ENCODE measurements around the gene MMEL1.

GRCh38 chr1:2564006-2564814 is 68.6 kb downstream of the MMEL1 start:
- TF ChIP-seq POLR2AphosphoS5 (IDR thresholded peaks at IDR 0.05; ENCODE audit: insufficient read depth, low read depth, low read length) (no peak), CTCF (IDR thresholded peaks at IDR 0.05; ENCODE audit: extremely low read depth in 1 of 2, insufficient read depth in 1 of 2, low read depth in 1 of 2, low read length in 2 of 2) (no peak), POLR2A (IDR thresholded peaks at IDR 0.05; ENCODE audit: low read depth, low read length) (no peak)

Data from endothelial cell of umbilical vein (primary cell).